DMS79 (cell line): ENCODE measurements around the gene CPOX.
"Not testable (repeated sequence)": the region's sequence is repeated elsewhere in the genome, so short reads cannot be mapped to it uniquely, and the experiment has no call there.

Source experiments
- DNase-seq: peaks from one replicate; lab custom pipeline; 2025; lab: John Stamatoyannopoulos, UW

The CPOX gene

DNA sequence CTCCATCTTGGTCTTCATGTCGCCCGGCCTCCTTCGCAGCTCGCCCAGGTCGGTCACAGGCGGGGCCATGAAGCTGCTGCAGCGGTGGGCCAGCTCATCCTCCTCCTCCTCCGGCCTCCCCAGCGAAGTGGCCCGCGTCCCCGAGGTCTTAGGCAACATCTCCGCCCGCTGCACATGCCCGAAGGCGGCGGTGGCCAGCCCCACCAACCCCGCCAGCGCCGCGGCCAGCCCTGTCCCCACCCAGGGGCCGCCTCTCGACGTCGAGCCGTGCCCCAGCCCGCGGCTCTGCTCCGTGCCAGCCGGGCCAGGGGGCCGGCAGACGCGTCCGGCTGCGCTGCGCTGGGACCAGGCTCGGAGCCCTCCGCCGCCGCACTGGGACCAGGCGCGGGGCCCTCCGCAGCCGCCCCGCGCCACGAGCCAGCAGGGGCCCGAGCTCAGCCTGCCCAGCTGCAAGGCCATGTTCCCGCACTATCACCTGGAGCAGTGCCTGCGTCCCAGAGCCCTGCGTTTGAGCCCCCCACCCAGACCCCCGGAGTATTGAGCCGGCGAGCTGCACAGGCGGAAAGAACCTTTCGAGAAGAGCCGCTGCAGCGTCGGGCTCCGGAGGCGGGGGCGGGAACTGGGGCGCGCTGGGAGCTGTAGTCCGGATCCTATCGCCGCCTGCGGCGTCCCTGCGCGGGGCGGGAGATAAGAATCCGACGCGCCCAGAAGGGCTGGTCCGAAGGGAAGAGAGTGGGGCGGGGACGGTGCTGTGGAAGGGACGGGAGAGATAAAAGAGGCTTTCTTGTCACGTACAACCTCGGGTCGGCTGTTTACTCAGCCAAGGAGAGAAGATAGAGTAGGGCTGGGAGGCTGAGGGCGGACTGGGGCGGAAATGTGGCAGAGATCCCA, at the start of gene CPOX:
Gene CPOX, minus strand, starts transcription at position 566 of the 891 bp plus-strand sequence. Its CDS starts 107 bp downstream, at position 459.
- DNase-seq: peak; percentile 53

GRCh38 chr3:98642769-98643168, 49.4 kb upstream of the CPOX start:
- DNase-seq: not testable (repeated sequence)

DNA sequence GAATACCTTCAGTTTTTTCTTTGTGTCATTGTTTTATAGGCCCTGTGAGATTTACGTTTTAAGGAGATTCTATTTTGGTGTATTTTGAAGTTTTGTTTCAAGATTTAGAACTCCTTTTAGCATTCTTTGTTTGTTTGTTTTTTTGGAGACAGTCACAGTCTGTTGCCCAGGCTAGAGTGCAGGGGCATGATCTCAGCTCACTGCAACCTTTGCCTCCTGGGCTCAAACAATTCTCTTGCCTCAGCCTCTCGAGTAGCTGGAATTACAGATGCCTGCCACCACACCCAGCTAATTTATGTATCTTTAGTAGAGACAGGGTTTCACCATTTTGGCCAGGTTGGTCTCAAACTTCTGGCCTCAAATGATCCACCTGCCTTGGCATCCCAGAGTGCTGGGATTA, 48.3 kb upstream of the CPOX start:
- not testable (repeated sequence) for DNase-seq

- DNase-seq: not testable (repeated sequence)
Measured at GRCh38 chr3:98638515-98638914, 45.1 kb upstream of the CPOX start.

GRCh38 chr3:98630416-98630815, 37.0 kb upstream of the CPOX start:
- DNase-seq: no peak

- no peak for DNase-seq
Measured at GRCh38 chr3:98628317-98628716, 34.9 kb upstream of the CPOX start.

GRCh38 chr3:98626151-98626550, 32.7 kb upstream of the CPOX start:
- no peak for DNase-seq

DNA sequence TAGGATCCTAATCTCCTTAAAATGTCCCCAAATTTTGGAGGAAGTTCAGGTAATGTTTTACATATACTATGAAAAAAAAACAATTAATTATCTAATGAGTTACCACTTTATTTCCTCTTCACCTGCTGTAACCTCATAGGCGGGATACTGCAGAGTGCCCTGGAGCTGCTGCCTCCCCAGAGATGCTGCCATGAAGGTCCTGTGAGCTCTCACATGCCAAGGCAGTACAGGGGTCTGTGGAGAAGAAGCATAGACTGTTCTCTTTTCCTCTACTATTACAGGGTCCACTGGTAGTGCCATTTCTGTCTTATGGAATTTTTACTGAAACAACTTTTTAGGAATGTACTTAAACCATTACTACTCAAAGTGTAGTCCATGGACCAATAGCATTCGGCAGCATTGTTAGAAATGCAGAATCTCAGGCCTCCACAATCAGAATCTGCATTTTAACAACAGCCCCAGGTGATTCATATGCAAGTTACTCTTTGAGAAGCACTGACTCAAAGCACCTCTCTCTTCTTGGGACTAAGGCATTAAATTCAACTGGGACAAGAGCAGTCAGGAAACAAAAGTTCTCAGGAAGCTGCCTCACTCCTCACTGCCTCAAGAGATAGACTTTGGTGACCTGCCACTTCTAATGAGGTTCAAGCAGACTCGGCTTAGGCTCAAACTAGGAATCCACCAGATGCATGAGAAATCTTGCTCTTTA, 30.3 kb upstream of the CPOX start:
- no peak for DNase-seq

GRCh38 chr3:98617841-98618240, 24.4 kb upstream of the CPOX start:
- no peak for DNase-seq

DNA sequence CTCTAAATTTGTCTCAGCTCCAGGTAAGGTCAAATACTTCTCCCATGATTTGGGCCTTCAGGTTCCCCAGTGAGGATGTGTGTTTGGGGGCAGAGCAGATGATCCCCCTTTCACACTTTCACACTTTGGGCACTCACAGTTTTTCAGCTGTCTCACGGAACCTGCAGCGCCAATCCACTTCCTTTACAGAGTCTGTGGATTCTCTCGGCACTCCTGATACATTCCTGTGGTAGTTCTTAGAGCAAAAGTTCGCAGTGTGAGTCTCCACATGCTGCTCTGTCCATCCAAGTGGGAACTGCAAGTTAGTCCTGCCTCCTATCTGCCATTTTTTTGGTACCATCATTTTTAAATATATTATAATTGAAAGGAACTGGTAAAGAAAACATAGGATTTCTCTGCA, 20.2 kb upstream of the CPOX start:
- DNase-seq: no peak

- DNase-seq: no peak
Measured at GRCh38 chr3:98612996-98613517, 19.6 kb upstream of the CPOX start.

GRCh38 chr3:98612587-98612986, 19.2 kb upstream of the CPOX start:
- DNase-seq: no peak

- DNase-seq: no peak
Measured at GRCh38 chr3:98608029-98608428, 14.6 kb upstream of the CPOX start.

- no peak for DNase-seq
Measured at GRCh38 chr3:98603580-98603979, 10.2 kb upstream of the CPOX start.

DNA sequence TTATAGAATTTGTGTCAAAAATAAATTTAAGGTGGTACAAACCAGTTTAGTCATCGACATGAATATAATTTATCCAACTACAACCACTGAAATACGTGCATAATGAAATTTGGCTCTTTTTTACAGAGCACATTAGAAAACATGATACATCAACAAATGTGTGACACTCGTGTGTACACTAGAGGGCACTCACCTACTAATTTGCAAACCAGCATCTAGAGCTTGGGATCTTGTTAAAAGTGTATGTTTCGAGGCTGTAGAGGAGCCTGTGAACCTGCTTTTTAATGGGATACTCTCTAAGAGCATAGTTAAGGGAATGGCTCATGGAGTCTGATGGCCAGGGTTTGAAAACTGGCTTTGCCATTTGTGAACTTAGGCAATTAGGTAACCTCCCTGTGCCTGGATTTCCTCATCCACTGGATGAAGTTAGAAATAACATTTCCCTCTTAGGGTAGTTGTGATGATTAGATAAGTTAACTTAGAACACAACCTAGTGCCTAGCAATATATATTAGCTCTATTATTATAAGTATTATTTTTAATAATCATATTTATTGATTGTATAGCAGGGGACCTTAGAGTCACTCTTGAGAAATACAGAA, 8.8 kb upstream of the CPOX start:
- DNase-seq: peak; percentile 11

GRCh38 chr3:98601180-98601579, 7.8 kb upstream of the CPOX start:
- no peak for DNase-seq

- no peak for DNase-seq
Measured at GRCh38 chr3:98600412-98601095, 7.1 kb upstream of the CPOX start.

GRCh38 chr3:98599647-98600411, 6.4 kb upstream of the CPOX start:
- no peak for DNase-seq

DNA sequence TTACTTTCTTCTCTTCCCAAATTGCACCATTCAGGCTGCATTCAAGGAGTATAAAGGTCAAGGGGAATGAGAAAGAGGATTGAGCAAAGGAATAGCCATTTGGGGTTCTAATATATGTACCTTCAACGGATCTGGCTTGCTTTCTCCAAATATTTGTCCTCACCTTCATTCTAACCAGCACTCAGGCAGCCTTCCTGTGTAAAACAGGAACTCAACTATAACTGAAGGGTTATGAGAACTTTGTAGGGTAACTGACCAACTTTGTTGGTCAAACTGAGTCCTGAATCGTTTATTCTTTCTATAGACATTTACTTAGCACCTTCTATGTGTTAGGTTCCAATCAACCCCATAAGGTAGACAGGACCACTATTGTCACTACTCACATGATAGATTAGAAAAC, 5.1 kb upstream of the CPOX start:
- DNase-seq: no peak

DNA sequence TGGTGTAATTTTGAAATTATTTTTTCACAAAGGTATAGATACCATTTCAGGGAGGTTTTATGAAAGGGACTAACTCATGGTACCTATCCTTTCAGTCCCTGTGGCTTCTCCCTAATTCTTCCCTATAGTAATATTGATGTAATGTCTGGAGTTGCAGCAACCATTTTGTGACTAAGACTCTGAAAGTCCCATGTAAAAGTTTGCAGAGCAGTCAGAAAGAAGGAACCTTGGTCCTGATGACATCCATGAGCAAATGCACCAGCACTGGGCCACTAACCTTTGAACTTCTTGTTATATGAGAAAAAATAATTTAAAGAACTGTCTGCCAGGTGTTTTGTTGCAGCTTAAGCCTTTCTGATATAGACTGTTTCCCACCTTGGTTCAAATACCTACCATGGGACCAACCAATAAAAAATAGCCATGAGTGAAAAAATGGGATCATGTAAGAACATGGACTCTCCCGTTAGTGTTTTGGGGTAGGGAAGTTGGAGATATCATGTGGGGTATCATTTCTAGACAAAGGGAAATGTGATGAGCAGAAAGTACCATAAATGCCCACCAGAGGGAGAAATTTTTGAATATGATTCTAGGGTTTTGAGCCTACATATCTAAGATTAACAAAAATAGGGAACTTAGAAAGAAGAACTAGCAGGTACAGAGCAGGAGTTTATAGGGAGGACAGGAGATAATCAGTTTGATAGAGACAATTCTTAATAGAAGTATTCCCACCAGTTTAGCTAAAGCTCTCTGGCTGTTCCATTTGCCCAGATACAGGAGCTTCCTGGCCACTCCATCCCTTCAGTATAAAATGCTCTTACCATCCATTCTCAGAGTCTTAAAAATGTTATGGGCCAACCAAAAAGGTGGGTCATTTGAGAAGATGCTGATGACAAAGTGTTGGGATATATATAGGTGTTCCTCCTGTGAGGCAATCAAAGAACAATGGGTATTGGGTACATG, 3.4 kb upstream of the CPOX start:
- DNase-seq: no peak
